Measurements from ENCODE around the gene GTF2F1.

- TF ChIP-seq CTCF (IDR thresholded peaks at IDR 0.05; ENCODE audit: low read length) (no peak), EZH2 (IDR thresholded peaks at IDR 0.05; ENCODE audit: borderline replicate concordance, low read length) (no peak)
These were observed 25.0 kb upstream of the GTF2F1 start for GRCh38 chr19:6417713-6418561.

Data from OCI-LY1 (cell line).